Effector CD4-positive, alpha-beta T cell (primary cell): ENCODE data around the gene MCUR1.
"Not testable (repeated sequence)": the region's sequence is repeated elsewhere in the genome, so short reads cannot be mapped to it uniquely, and the experiment has no call there.

Experiments
- DNase-seq: peaks from one replicate; pipeline ENCODE4 v3.0.0-alpha.2; 2020

MCUR1 gene

GRCh38 chr6:13775466-13775865 is 38.9 kb downstream of the MCUR1 start:
- not testable (repeated sequence) for DNase-seq

GRCh38 chr6:13772358-13773030 is 41.9 kb downstream of the MCUR1 start:
- DNase-seq, result not testable (repeated sequence)

DNA sequence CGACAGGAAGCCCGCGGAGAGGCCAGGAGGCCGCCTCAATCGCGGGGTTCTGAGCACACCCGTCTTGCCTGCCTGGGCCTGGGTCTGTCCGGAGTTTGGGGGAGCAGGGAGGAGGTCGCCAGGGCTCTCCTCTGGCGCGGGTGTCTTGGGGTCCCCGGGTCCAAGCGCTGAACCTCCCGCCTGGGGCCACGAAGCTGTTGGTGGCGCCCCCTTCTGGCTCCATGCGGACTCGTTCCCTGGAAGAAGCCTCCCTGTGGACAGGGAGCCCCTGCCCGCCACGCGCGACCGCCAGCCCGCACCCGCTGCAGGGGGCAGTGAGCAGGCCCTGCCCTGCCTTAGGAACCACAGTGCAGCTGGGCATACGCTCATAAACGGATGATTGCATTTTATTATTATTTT is 44.7 kb downstream of the MCUR1 start:
- no peak for DNase-seq

DNA sequence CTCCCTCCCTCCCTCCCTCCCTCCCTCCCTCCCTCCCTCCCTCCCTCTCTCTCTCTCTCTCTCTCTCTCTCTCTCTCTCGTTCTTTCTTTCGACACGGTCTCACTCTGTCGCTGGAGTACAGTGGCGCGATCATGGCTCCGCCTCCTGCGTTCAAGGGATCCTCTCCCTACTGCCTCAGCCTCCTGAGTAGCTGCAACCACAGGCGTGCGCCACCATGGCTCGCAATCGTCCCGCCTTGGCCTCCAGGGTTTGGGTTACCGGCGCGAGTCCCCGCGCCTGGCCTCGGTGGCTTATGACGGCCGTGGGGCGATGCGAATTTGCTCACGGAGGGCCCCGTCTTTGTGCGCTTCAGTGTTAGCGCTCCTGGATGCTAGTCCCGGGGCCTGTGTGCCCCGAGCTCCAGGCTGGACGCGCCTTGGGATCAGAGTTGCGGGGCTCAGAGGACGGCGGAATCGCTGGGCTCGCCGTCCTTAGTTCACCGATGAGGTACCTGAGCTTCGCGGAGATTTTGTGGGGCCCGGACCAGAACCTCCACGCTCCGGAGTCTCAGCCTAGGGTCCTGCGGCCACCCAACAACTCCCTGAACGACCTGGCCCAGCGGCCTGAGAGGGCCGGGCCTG is 45.2 kb downstream of the MCUR1 start:
- DNase-seq, result no peak

GRCh38 chr6:13767121-13767808 is 47.1 kb downstream of the MCUR1 start:
- no peak for DNase-seq

DNA sequence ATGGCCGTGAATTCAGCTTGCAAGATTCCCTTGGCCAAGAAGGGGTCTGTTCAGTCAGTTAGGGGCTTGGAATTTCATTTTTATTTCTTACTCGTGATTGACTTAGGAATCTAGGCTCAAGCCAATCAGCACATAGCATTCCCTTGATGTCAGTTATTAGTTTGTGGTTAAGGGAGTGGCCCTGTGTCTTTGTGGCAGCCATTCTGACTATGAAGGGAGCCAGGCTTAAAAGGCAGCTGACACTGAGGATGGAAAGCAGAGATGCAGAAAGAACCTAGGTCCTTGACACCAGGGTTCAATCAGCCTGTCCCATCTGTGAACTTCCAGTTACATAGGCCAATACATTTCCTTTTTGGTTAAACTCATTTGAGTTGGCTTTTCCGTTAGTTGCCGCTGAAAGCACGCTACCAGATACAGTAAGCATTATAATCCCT is 48.1 kb downstream of the MCUR1 start:
- DNase-seq, result no peak

DNA sequence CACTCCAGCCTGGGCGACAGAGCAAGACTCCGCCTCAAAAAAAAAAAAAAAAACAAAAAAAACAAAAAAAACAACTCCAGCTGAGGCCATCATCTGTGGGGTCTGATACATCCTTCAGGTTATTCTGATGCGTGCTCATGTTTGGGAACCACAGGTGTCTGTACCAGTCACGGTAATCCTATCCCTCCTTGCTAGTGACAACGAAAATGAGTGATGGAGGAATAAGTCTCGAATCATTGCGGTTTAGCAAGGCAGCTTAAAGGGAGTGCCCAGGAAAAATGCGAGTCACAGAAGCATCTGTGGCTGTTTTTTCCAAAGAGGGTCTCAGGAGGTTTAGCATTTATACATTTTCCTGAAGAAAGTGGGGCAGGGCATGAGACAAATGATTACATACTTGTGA is 48.8 kb downstream of the MCUR1 start:
- DNase-seq, result no peak

DNA sequence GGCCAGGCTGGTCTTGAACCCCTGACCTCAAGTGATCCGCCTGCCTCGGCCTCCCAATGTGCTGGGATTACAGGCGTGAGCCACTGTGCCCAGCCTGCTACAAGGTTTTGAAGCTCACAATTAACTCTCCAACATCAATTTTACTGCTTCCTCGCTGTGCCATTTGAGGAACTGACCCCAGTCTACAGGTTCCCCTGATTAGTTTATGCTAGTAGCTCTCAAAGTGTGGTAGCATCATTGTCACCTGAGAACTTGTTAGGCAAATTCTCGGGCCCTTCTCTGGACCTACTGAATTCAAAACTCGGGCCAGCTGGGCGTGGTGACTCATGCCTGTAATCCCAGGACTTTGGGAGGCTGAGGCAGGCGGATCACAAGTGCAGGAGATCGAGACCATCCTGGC is 49.4 kb downstream of the MCUR1 start:
- DNase-seq, result no peak

DNA sequence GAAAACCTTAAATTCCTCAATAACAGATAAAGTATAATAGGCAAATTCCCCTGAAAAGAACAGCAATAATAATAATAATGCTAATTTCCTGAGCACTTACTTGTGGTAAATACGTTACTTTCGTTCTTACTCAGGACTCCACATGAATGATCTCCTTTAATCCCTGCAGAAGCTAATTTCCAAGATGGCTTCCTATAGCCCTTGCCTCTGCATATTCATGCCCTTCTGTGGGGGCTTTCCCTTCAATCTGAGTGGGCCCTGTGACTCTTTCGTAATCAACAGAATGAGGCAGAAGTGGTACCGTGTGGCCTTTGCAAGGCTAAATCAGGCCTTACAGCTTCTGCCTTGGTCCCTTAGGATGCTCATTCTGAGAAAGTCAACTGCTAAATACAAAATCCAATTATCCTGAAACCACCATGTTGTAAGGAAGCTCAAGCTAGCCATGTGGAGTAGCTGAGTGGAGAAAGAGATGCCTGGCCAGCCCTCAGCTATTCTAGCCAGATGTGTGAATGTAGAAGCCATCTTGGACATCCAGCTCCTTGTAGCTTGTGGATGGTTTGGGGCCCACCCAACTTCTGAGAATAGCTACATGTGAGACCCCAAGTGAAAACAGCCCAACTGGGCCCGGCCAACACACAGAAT is 50.5 kb downstream of the MCUR1 start:
- no peak for DNase-seq

- DNase-seq, result no peak
Measured at GRCh38 chr6:13762611-13763441, 51.5 kb downstream of the MCUR1 start.

DNA sequence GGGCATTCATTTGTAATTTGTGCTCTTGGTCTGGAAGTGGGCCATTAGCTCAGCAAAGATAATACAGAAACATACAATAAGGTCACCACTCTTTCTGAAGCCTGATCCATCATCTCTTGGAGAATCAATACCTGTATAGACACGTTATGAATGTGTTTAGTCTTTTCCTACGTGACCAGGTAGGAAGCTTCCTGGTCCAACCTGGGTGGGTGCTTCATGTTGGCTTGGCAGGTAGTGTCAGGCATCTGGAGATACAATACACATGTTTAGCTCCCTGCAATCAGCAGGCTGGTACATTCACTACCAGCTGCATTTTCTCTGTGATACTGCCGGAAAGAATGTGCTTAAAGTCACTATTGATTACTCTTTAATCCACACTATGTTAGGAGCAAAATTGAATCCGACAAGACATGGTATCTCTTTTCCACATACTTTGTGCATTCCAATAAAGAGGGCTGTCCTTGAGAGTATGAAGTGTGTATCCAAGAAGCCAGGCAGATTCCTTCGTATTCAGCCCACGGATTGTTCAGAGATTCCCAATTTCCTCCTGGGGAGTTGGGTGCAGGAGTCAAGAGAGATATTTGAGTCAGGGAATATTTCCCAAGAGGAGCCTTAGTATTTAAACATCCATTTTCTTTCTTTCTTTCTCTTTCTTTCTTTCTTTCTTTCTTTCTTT is 52.9 kb downstream of the MCUR1 start:
- DNase-seq, result no peak

DNA sequence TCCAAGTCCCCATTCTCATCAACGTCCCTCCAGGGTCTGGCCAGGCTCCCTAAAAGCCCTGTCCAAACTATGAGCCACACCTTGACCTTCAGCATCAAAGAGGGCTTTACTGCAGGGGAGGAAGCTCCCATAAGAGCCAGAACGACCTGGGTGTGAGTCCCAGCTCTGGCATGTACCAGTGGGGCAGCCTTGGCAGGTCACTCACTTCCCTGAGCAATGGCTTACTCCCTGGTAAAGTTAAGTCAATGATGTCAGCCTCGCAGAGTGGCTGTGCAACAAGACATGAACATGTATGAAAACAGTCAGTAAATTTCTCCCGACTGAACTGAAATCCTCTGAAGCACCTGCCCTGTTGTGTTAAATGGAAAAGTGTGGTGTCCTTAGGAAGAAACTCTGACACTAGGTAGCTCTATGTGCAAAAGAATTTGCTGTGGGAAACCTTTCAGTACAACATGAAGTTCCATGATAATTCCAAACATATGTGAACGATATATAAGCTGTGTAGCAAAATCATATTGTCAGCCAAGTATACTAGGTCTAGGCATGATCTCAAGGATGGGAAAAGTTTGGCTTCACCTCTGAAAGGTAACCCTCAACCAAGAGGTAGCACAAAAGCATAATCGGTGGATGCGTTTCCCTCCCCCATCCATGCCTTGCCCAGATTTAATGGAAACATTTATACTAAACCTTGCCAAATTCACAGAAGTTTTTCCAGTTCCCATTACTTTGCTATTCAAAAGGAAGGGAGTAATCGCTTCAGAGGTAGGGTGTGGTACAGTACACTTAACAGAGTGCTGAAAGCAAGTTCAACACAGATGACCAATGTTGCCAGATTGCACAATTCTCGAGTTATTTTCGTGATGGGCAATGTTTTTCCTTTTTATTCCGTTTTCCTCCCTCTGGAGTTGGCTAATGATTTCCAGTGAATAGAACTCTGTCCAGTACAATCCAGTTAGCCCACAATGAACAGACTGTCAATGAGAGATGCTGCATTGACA is 53.8 kb downstream of the MCUR1 start:
- no peak for DNase-seq

DNA sequence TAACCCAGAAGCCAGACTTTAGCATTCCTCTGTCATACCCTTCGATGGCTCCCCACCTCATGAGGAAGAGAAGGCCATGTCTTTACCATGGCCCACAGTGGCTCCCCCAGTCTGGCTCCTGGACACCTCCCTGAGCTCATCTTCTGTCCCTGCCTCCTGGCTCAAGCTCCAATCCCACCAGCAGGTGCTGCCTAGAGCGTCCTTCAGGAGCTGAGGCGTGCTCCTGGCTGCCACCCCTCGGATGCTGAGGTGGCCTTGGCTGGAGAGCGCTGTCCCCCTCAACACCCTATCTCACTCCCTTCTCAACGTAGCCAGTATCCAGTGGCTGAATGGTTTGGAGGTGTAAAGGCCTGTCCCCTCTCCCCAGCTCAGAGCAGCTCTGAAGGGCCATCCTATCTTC is 55.3 kb downstream of the MCUR1 start:
- no peak for DNase-seq

GRCh38 chr6:13754644-13755043 is 59.7 kb downstream of the MCUR1 start:
- no peak for DNase-seq

DNA sequence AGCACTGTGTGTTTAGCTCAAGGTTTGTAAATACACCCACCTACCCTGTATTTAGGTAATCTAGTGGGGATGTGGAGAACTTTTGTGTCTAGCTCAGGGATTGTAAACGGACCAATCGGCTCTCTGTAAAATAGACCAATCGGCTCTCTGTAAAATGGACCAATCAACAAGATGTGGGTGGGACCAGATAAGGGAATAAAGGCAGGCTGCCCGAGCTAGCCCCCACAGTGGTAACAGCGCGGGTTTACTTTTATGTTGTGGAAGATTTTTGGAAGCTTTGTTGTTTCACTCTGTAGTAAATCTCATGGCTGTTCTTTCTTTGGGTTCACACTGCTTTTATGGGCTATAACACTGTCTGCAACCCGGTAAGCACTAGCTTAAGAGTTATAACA is 70.6 kb downstream of the MCUR1 start:
- no peak for DNase-seq

- DNase-seq, result no peak
Measured at GRCh38 chr6:13742961-13743735, 71.2 kb downstream of the MCUR1 start.

- DNase-seq, result no peak
Measured at GRCh38 chr6:13741365-13741764, 73.0 kb downstream of the MCUR1 start.
